ENCODE measurements around the gene SEMA5A. TPM values are rescaled to one million over a fixed set of nuclear protein-coding genes. Genes with fewer than 3 reads are reported as not detected.

SEMA5A gene
- total and polyA plus RNA-seq, 2 of the 13 experiments (the other 11 are each of a cell fraction or from before 2014, with no cell fraction given) = 0.01 TPM; not detected in 1

GRCh38 chr5:9554122-9554521 is 8.2 kb upstream of the SEMA5A start:
- BruUV-seq (replicated peaks) = no TSS peak
- 13% methylated on average over 5 of the region's 5 CpGs for WGBS (ENCODE audit: low lambda C conversion rate)
- H3K9me3 ChIP-seq (ENCODE audit: low read length) = no peaks in the 10 kb centered on the region
- no peak overlapping the region for H2AFZ ChIP-seq (ENCODE audit: low read length)
- ATAC-seq (no peak), FAIRE-seq (no peak), DNase-seq (ENCODE audit: low spot score) (no peak)
- H3K4me3 ChIP-seq (replicated peaks in 1 of 3; ENCODE audit: insufficient read depth in 1 of 3, low read depth in 2 of 3, low read length in 3 of 3) = no peak overlapping the region
- CTCF ChIA-PET (ENCODE audit: low intra/inter-chr PET ratio, low total read pairs) = no interaction called here
- H3K9ac ChIP-seq (ENCODE audit: insufficient read depth, low read depth, low read length) = no peak overlapping the region
- H3K36me3 ChIP-seq (replicated peaks in 1 of 2; ENCODE audit: control insufficient read depth in 1 of 2, insufficient read depth in 2 of 2, low read length in 2 of 2) = no peaks in the 10 kb centered on the region
- TF ChIP-seq SPEN (CRISPR knock-in tag; IDR thresholded peaks at IDR 0.05; ENCODE audit: low read depth) = no peak
- TF ChIP-seq ZNF136 (CRISPR knock-in tag; IDR thresholded peaks at IDR 0.05; ENCODE audit: low read depth) = no peak
- no peak for TF ChIP-seq RFXAP (CRISPR knock-in tag; IDR thresholded peaks at IDR 0.05; ENCODE audit: borderline replicate concordance)
- TF ChIP-seq ONECUT2 (CRISPR knock-in tag; IDR thresholded peaks at IDR 0.05) = no peak
- TF ChIP-seq ZNF383 (CRISPR knock-in tag; IDR thresholded peaks at IDR 0.05; ENCODE audit: borderline replicate concordance) = no peak
- no peak for TF ChIP-seq ZNF724P (CRISPR knock-in tag; IDR thresholded peaks at IDR 0.05; ENCODE audit: borderline replicate concordance)
- TF ChIP-seq ZNF777 (CRISPR knock-in tag; IDR thresholded peaks at IDR 0.05) = no peak
- no peak for TF ChIP-seq ATF7-NPFF (CRISPR knock-in tag; IDR thresholded peaks at IDR 0.05; ENCODE audit: low read depth)
- TF ChIP-seq CEBPB (IDR thresholded peaks at IDR 0.05; ENCODE audit: borderline replicate concordance, low read depth, low read length) = no peak
- TF ChIP-seq DMAP1 (CRISPR knock-in tag; IDR thresholded peaks at IDR 0.05) = no peak
- no peak for TF ChIP-seq RFXANK (CRISPR knock-in tag; IDR thresholded peaks at IDR 0.05)
- no peak for TF ChIP-seq ZNF562 (CRISPR knock-in tag; IDR thresholded peaks at IDR 0.05; ENCODE audit: borderline replicate concordance)
- TF ChIP-seq ERF (CRISPR knock-in tag; IDR thresholded peaks at IDR 0.05) = no peak
- no peak for TF ChIP-seq ZFP36L2 (CRISPR knock-in tag; IDR thresholded peaks at IDR 0.05)
- TF ChIP-seq IRF9 (CRISPR knock-in tag; IDR thresholded peaks at IDR 0.05; ENCODE audit: borderline replicate concordance) = no peak
- no peak for TF ChIP-seq PHF5A (CRISPR knock-in tag; IDR thresholded peaks at IDR 0.05; ENCODE audit: low read depth, unreplicated experiment)
- TF ChIP-seq GZF1 (CRISPR knock-in tag; IDR thresholded peaks at IDR 0.05) = no peak
- H4K20me1 ChIP-seq (ENCODE audit: insufficient read depth, low read length) = no peaks in the 10 kb centered on the region
- no peaks in the 10 kb centered on the region for H3K4me1 ChIP-seq (ENCODE audit: insufficient read depth, low read length)
- 0 out of 5 replicates have a peak, but pooled peaks cover 0 to 3% of the 10 kb centered on the region in 2 experiments for H3K27me3 ChIP-seq (ENCODE audit: control insufficient read depth in 1 of 2, insufficient read depth in 2 of 2, low read length in 2 of 2)
- H3K79me2 ChIP-seq (ENCODE audit: insufficient read depth, low read length) = no peaks in the 10 kb centered on the region
- POLR2A ChIA-PET = no interaction called here
- no peak overlapping the region for H3K4me2 ChIP-seq (ENCODE audit: low read depth, low read length)
- H3K27ac ChIP-seq (ENCODE audit: extremely low read length, insufficient read depth, low read length) = no peak overlapping the region
- intact Hi-C loops (cut with micrococcal nuclease; ENCODE audit: unreplicated experiment) (no loop called here), in situ Hi-C loops (cut with HindIII; ENCODE audit: extremely low pct_ligation_motif_present, low pct_unique_long_range_greater_than_20kb) (no loop called here)
